IPS-18a (cell line): ENCODE results near the gene ACTN2.

Experiments
- H3K27ac ChIP-seq: one replicate; pipeline ENCODE4 v1.5.1; 2013; ENCODE audit warnings: low read length
- H3K27me3 ChIP-seq: one replicate; pipeline ENCODE4 v1.6.1; 2013; ENCODE audit warnings: mild to moderate bottlenecking, low read length; ENCODE audit not compliant: control insufficient read depth, insufficient read depth
- H3K36me3 ChIP-seq: one replicate; pipeline ENCODE4 v1.6.1; 2013; ENCODE audit warnings: low read depth, low read length; ENCODE audit not compliant: control insufficient read depth
- H3K4me1 ChIP-seq: one replicate; pipeline ENCODE4 v1.6.1; 2013; ENCODE audit warnings: low read depth, low read length; ENCODE audit not compliant: control insufficient read depth
- H3K4me3 ChIP-seq: one replicate; pipeline ENCODE4 v1.5.1; 2013; ENCODE audit warnings: low read length
- H3K9ac ChIP-seq: one replicate; pipeline ENCODE4 v1.6.1; 2013; ENCODE audit warnings: mild to moderate bottlenecking, low read length, moderate library complexity
- H3K9me3 ChIP-seq: one replicate; pipeline ENCODE4 v1.6.1; 2013; ENCODE audit warnings: low read depth, low read length; ENCODE audit not compliant: control insufficient read depth

The ACTN2 gene

GRCh38 chr1:236692742-236693141 is 6.4 kb downstream of the ACTN2 start:
- Histone ChIP-seq H3K27me3 (peaks cover 11% of the 10 kb centered on the region), H3K36me3 (no peaks in the 10 kb centered on the region), H3K4me3 (no peak overlapping the region), H3K27ac (no peak overlapping the region), H3K9me3 (no peaks in the 10 kb centered on the region), H3K9ac (no peak overlapping the region), H3K4me1 (no peaks in the 10 kb centered on the region)

GRCh38 chr1:236699366-236699765 is 13.1 kb downstream of the ACTN2 start:
- H3K9ac ChIP-seq = no peak overlapping the region
- H3K27ac ChIP-seq = no peak overlapping the region
- H3K27me3 ChIP-seq = no peaks in the 10 kb centered on the region
- peaks cover 9% of the 10 kb centered on the region for H3K4me1 ChIP-seq
- no peak overlapping the region for H3K4me3 ChIP-seq
- no peaks in the 10 kb centered on the region for H3K9me3 ChIP-seq
- H3K36me3 ChIP-seq = no peaks in the 10 kb centered on the region

GRCh38 chr1:236700903-236701302 is 14.6 kb downstream of the ACTN2 start:
- no peaks in the 10 kb centered on the region for H3K9me3 ChIP-seq
- H3K4me1 ChIP-seq = peaks cover 9% of the 10 kb centered on the region
- no peaks in the 10 kb centered on the region for H3K27me3 ChIP-seq
- no peak overlapping the region for H3K27ac ChIP-seq
- H3K9ac ChIP-seq = no peak overlapping the region
- no peak overlapping the region for H3K4me3 ChIP-seq
- H3K36me3 ChIP-seq = no peaks in the 10 kb centered on the region

GRCh38 chr1:236701782-236702181 is 15.5 kb downstream of the ACTN2 start:
- no peaks in the 10 kb centered on the region for H3K9me3 ChIP-seq
- H3K9ac ChIP-seq = no peak overlapping the region
- H3K27ac ChIP-seq = no peak overlapping the region
- no peaks in the 10 kb centered on the region for H3K36me3 ChIP-seq
- no peaks in the 10 kb centered on the region for H3K27me3 ChIP-seq
- no peak overlapping the region for H3K4me3 ChIP-seq
- peaks cover 9% of the 10 kb centered on the region for H3K4me1 ChIP-seq

- Histone ChIP-seq H3K4me1 (peaks cover 9% of the 10 kb centered on the region), H3K27me3 (no peaks in the 10 kb centered on the region), H3K36me3 (no peaks in the 10 kb centered on the region), H3K9ac (no peak overlapping the region), H3K4me3 (no peak overlapping the region), H3K27ac (no peak overlapping the region), H3K9me3 (no peaks in the 10 kb centered on the region)
Measured at GRCh38 chr1:236702791-236703394, 16.6 kb downstream of the ACTN2 start.

- H3K9me3 ChIP-seq = no peaks in the 10 kb centered on the region
- H3K4me3 ChIP-seq = no peak overlapping the region
- no peak overlapping the region for H3K9ac ChIP-seq
- H3K27me3 ChIP-seq = no peaks in the 10 kb centered on the region
- H3K36me3 ChIP-seq = no peaks in the 10 kb centered on the region
- H3K4me1 ChIP-seq = peaks cover 6% of the 10 kb centered on the region
- H3K27ac ChIP-seq = no peak overlapping the region
Measured at GRCh38 chr1:236705771-236706170, 19.5 kb downstream of the ACTN2 start.

- no peak overlapping the region for H3K4me3 ChIP-seq
- H3K27ac ChIP-seq = no peak overlapping the region
- no peak overlapping the region for H3K9ac ChIP-seq
- peaks cover 6% of the 10 kb centered on the region for H3K4me1 ChIP-seq
- no peaks in the 10 kb centered on the region for H3K36me3 ChIP-seq
- no peaks in the 10 kb centered on the region for H3K27me3 ChIP-seq
- H3K9me3 ChIP-seq = no peaks in the 10 kb centered on the region
Measured at GRCh38 chr1:236706183-236706582, 19.9 kb downstream of the ACTN2 start.

GRCh38 chr1:236710328-236710892 is 24.1 kb downstream of the ACTN2 start:
- no peaks in the 10 kb centered on the region for H3K4me1 ChIP-seq
- no peaks in the 10 kb centered on the region for H3K36me3 ChIP-seq
- no peak overlapping the region for H3K9ac ChIP-seq
- no peak overlapping the region for H3K4me3 ChIP-seq
- H3K27me3 ChIP-seq = no peaks in the 10 kb centered on the region
- H3K27ac ChIP-seq = no peak overlapping the region
- no peaks in the 10 kb centered on the region for H3K9me3 ChIP-seq

GRCh38 chr1:236716160-236716559 is 29.9 kb downstream of the ACTN2 start:
- no peaks in the 10 kb centered on the region for H3K4me1 ChIP-seq
- H3K9ac ChIP-seq = no peak overlapping the region
- H3K36me3 ChIP-seq = no peaks in the 10 kb centered on the region
- no peaks in the 10 kb centered on the region for H3K27me3 ChIP-seq
- H3K9me3 ChIP-seq = no peaks in the 10 kb centered on the region
- no peak overlapping the region for H3K27ac ChIP-seq
- no peak overlapping the region for H3K4me3 ChIP-seq

- Histone ChIP-seq H3K9ac (no peak overlapping the region), H3K27ac (no peak overlapping the region), H3K4me1 (no peaks in the 10 kb centered on the region), H3K27me3 (no peaks in the 10 kb centered on the region), H3K9me3 (no peaks in the 10 kb centered on the region), H3K36me3 (no peaks in the 10 kb centered on the region), H3K4me3 (no peak overlapping the region)
Measured at GRCh38 chr1:236717811-236718210, 31.5 kb downstream of the ACTN2 start.

- Histone ChIP-seq H3K9ac (no peak overlapping the region), H3K4me3 (no peak overlapping the region), H3K36me3 (no peaks in the 10 kb centered on the region), H3K4me1 (no peaks in the 10 kb centered on the region), H3K27me3 (no peaks in the 10 kb centered on the region), H3K9me3 (no peaks in the 10 kb centered on the region), H3K27ac (no peak overlapping the region)
Measured at GRCh38 chr1:236718328-236718727, 32.0 kb downstream of the ACTN2 start.

- Histone ChIP-seq H3K9ac (no peak overlapping the region), H3K4me3 (no peak overlapping the region), H3K27ac (no peak overlapping the region), H3K9me3 (no peaks in the 10 kb centered on the region), H3K27me3 (no peaks in the 10 kb centered on the region), H3K4me1 (no peaks in the 10 kb centered on the region), H3K36me3 (no peaks in the 10 kb centered on the region)
Measured at GRCh38 chr1:236720206-236720605, 33.9 kb downstream of the ACTN2 start.
